ENCODE results near the gene BTBD16. TPM values are rescaled to one million over a fixed set of nuclear protein-coding genes. Genes with fewer than 3 reads are reported as not detected.

BTBD16 gene
- total and polyA plus RNA-seq, 2 of the 13 experiments (the other 11 are each of a cell fraction or from before 2014, with no cell fraction given): 5.0 to 11.9 TPM

DNA sequence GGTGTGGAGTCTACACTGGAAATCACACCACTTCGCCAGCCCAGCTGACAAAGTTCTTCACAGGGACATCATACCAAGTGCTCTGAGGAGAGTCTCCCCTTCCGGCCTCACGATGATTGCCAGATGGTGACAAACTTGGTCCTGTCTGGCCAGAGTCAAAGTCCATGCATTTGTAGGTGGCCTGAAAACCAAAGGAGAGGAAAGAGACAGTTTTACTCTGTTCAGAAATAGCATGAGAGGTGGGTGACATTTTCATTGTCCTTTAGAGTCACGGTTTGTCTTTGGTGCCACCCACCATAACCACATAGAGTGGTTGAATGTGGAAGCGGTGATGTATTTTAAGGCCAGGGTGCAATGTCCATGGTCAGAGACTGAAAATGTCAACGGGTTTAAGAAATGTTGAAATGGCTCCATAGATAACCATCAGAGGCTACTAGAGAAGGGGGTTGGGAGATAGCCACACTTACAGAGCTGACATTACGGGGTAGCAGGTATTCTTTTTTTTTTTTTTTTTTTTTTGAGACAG, 33.0 kb downstream of the BTBD16 start (continued):
- TF ChIP-seq NR2F6 (IDR thresholded peaks at IDR 0.05) (0 out of 2 replicates have a peak, but pooled peaks have one; percentile 40), NR2F6 (CRISPR knock-in tag; IDR thresholded peaks at IDR 0.05) (no peak), KDM5B (CRISPR knock-in tag; IDR thresholded peaks at IDR 0.05; ENCODE audit: borderline replicate concordance) (no peak), SALL2 (CRISPR knock-in tag; IDR thresholded peaks at IDR 0.05) (0 out of 2 replicates have a peak, but pooled peaks have one; percentile 49)
- TF ChIP-seq, protein P1, sequence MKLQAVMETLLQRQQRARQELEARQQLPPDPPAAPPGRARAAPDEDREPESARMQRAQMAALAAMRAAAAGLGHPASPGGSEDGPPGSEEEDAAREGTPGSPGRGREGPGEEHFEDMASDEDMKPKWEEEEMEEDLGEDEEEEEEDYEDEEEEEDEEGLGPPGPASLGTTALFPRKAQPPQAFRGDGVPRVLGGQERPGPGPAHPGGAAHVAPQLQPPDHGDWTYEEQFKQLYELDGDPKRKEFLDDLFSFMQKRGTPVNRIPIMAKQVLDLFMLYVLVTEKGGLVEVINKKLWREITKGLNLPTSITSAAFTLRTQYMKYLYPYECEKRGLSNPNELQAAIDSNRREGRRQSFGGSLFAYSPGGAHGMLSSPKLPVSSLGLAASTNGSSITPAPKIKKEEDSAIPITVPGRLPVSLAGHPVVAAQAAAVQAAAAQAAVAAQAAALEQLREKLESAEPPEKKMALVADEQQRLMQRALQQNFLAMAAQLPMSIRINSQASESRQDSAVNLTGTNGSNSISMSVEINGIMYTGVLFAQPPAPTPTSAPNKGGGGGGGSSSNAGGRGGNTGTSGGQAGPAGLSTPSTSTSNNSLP (IDR thresholded peaks at IDR 0.05; ENCODE audit: low read depth, low read length): no peak
- TF ChIP-seq, protein P2, sequence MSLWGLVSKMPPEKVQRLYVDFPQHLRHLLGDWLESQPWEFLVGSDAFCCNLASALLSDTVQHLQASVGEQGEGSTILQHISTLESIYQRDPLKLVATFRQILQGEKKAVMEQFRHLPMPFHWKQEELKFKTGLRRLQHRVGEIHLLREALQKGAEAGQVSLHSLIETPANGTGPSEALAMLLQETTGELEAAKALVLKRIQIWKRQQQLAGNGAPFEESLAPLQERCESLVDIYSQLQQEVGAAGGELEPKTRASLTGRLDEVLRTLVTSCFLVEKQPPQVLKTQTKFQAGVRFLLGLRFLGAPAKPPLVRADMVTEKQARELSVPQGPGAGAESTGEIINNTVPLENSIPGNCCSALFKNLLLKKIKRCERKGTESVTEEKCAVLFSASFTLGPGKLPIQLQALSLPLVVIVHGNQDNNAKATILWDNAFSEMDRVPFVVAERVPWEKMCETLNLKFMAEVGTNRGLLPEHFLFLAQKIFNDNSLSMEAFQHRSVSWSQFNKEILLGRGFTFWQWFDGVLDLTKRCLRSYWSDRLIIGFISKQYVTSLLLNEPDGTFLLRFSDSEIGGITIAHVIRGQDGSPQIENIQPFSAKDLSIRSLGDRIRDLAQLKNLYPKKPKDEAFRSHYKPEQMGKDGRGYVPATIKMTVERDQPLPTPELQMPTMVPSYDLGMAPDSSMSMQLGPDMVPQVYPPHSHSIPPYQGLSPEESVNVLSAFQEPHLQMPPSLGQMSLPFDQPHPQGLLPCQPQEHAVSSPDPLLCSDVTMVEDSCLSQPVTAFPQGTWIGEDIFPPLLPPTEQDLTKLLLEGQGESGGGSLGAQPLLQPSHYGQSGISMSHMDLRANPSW (CRISPR knock-in tag; IDR thresholded peaks at IDR 0.05; ENCODE audit: borderline replicate concordance): no peak
- TF ChIP-seq, protein P3, sequence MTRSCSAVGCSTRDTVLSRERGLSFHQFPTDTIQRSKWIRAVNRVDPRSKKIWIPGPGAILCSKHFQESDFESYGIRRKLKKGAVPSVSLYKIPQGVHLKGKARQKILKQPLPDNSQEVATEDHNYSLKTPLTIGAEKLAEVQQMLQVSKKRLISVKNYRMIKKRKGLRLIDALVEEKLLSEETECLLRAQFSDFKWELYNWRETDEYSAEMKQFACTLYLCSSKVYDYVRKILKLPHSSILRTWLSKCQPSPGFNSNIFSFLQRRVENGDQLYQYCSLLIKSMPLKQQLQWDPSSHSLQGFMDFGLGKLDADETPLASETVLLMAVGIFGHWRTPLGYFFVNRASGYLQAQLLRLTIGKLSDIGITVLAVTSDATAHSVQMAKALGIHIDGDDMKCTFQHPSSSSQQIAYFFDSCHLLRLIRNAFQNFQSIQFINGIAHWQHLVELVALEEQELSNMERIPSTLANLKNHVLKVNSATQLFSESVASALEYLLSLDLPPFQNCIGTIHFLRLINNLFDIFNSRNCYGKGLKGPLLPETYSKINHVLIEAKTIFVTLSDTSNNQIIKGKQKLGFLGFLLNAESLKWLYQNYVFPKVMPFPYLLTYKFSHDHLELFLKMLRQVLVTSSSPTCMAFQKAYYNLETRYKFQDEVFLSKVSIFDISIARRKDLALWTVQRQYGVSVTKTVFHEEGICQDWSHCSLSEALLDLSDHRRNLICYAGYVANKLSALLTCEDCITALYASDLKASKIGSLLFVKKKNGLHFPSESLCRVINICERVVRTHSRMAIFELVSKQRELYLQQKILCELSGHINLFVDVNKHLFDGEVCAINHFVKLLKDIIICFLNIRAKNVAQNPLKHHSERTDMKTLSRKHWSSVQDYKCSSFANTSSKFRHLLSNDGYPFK (CRISPR knock-in tag; IDR thresholded peaks at IDR 0.05; ENCODE audit: borderline replicate concordance): no peak

Measured in HepG2 (cell line).